ENCODE measurements around the gene RHBDD1.

Gene RHBDD1

GRCh38 chr2:226847090-226847489 lies 11.2 kb downstream of the RHBDD1 start:
- DNase-seq = no peak

DNA sequence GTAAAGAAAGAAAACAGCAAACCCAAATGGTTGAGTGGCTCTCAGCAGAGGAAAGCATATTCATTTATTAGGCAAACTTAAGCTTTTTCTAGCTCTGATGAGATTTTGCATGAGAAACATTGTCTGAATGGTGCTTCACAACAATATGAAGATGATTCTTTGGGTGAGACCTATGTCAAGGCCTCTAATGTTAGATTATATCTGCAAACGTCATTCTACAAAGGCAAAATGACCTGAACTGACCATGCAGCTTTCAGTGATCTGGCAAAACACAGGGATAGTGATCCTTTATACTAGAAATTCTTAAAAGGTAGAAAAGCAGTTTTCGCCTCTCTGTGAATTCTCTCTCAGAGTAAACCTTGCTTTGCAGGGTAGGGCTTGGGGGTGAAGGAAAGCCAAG lies 11.7 kb downstream of the RHBDD1 start:
- no peak for DNase-seq

GRCh38 chr2:226849349-226849748 lies 13.5 kb downstream of the RHBDD1 start:
- DNase-seq = no peak

DNA sequence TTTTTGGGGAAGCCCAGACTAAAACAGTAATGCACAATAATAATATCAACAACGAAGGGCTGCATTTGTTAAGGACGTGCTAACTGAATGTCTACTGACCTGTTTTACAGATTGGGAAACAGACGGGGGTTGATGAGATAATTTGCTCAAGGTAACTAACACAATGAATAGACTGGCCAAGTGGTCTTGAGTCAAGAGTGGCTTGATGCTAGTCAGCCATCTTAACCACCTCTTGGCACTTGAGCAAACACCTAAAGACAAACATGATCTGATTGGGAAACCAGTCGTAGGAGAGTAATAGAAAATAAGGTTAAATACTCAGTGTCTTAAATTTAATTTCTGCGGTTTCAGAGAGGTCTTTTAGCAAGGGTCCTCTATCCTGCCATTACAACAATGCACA lies 14.2 kb downstream of the RHBDD1 start:
- no peak for DNase-seq

DNA sequence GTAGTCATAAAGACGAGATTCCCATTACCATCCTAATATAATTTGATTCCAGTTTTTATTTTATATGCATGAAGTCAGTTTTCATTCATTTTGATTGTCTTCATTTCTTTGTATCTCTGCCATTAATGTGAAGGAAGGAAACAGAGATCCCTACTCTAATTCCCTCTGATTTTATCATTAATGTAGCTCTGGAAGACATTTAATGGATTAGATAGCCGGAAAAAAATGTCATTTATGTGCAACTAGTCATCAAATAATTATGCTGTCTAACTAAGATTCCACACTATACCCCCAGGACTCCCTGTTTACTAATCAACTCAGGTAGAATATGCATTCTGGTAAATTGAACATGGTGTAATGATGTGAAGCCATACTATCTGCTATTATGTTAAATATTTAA lies 19.9 kb downstream of the RHBDD1 start:
- DNase-seq = no peak

GRCh38 chr2:226860087-226860486 lies 24.2 kb downstream of the RHBDD1 start:
- DNase-seq = no peak

GRCh38 chr2:226862623-226863022 lies 26.8 kb downstream of the RHBDD1 start:
- no peak for DNase-seq

DNA sequence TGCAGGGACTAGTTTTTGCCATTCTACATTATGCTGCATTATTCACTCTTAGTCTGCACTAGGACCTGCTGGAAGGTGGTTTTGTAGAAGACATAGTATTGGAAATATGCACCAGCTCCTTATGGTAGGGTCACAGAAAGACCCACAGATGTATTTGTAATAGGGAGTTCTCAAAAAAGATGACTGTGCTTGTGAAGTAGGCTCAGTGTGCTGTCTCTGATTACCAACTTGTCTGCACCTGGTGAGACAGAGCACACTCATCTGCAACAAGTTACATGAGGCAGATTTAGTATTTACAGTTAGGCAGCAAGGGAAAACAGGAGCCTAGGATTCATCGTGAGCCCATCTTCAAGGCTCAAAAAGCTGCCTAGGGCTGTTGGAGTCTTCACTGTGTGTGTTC lies 29.4 kb downstream of the RHBDD1 start:
- DNase-seq = no peak

DNA sequence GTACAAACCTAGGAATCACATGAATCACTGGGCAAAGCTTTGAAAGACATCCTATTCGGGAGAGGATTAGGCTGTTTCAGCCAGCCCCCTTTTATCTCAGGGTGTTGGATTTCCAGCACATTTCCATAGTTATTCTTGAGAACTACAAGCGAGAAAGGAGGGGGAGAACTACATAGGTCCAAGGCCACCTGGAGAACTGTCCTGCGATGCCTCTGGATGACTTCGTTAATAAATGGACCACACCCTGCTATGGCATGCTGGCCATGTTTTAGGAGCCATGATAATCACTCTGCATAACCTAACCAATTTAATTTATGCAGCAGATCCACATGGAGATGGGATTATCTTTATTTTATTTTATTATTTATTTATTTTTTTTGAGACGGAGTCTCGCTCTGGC lies 29.9 kb downstream of the RHBDD1 start:
- no peak for DNase-seq

DNA sequence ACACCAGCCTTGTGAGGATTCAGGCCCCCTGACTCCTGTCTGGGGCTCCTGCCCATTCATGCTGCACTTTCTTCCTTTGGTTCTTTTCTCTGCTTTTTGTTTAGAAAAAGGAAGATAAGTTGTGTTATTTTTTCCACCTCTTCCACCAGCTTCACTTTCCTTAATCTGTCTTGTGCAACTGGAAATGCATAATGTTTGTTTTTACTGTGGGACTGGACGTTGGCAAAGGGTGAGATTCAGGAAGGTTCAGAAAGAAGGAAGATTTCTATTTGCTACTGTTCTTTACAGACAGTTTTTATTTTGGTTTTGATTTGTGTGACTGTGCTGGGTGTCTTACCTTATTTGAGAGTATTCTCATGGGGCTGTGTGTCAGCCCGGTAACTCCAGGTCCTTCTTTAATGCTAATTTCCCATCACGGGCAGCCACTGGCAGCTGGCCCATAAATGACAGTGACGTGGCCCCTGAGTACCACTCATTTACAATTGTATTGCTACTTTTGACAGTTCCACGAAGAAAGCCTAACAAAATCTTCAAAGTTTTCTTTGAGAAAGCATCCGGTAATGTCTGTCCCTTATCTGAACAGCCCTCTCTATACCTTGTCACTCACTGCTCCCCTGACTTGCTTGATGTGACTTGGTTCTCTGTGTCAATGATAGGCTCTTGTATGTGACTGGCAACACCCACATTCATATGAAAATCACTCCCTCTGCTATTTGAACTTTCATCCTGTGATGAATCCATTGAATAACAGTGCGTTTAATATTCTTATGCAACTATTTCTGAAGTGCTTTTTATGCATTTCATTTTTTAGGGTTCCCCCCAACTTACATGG lies 32.7 kb downstream of the RHBDD1 start:
- no peak for DNase-seq

DNA sequence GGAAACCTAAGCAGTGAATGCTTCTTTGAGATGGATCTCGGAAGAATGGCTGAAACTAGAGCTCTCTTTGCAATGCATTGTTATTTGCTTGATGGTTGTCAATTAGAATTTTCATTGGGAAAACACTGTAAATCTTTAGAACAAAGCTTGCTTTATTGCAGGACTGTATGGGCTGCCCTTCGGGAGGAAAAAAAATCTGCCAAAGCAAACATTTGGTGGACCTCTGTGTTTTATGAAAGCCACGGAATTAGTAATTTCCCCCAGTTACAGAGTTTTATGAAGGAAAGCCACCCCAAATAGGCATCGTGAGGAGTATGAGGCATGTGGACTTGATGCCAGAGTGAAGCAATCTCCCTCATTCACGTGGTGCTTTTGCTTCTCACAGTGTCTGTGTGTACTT lies 33.5 kb downstream of the RHBDD1 start:
- no peak for DNase-seq

GRCh38 chr2:226873051-226873620 lies 37.3 kb downstream of the RHBDD1 start:
- DNase-seq = no peak

DNA sequence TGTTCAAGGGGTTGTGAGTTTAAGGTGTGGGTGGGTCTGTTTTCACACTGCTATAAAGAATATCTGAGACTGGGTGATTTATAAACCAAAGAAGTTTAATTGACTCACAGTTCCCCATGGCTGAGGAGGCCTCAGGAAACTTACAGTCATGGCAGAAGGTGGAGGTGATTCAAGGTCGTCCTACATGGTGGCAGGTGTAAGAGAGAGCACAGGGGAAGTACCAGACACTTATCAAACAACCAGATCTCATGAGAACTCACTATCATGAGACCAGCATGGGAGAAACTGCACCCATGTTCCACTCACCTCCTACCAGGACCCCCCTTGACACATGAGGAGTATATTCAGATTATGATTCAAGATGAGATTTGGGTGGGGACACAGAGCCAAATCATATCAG lies 38.0 kb downstream of the RHBDD1 start:
- no peak for DNase-seq

- DNase-seq = no peak
Measured at GRCh38 chr2:226874749-226875148, 38.9 kb downstream of the RHBDD1 start.

DNA sequence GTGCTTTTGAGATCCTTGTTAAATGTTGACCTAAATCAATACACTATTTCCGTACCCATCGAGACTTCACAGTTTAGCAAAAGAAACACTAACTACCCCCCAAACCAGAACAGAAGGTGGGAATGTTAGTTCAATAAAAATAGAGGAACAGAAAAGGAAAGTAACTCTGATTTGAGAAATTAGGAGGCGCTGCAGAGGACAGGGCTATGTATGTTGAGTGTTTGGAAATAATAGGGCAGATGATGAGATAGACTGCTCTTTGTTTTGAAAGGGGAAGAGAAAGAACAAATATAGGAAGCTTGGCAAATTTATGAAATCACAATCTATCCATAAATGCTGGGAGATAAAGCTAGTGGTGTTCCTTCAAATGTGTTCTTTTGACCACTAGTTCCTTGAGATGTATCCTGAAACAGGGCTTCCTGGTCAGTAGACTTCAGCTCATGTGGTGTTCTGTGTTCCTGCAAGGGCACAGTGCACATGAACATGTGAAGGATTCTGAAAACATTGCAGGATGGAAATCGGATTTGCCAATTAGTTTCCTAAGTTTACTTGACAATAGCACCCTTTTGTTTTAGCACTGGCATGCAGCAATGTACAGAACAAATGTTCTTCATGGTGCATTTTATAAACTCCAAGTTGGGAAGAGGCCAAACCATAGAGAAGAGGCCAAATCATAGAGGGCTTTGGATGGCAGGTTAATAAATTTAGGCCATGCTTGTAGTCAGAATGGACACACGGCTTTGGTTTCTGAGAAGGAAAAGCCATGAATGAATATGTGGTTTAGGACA lies 39.8 kb downstream of the RHBDD1 start:
- no peak for DNase-seq

DNA sequence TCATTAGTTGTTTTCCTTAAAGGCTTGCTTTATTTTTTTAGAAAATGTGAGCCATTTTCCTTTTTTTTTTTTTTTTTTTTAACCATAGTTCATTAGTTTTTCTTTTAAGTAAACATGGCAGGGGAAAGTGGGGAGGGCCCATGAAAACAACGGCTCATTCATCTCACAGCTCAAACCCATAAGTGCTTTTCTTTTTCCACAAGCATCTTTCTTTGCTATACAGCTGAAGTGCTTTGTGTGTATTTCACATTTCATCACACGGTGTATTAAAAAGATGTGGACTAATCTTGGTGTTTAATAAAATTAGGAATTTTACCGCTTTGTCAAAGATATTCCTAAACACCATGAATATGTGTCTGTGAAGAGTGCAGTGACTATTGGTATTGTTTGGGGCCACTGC lies 41.6 kb downstream of the RHBDD1 start:
- no peak for DNase-seq

DNA sequence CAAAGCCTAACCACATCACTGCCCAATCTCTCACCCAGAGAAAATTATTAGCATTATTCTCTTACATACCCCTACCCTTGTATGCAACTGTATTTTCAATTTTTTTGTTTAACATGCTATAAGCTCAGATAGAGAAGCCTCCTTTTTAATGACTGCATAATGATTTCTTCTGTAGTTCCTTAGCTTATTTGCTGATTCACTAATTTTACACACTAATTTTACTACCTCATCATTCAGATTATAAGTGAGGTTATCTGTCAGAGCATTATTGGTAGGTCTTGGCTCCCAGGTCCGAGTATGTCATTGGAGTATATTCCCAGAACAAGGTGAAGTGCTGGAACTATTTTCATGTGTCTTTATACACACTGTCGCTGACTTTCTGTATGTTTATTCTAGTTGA lies 45.4 kb downstream of the RHBDD1 start:
- DNase-seq = no peak

- no peak for DNase-seq
Measured at GRCh38 chr2:226882606-226883005, 46.8 kb downstream of the RHBDD1 start.

DNA sequence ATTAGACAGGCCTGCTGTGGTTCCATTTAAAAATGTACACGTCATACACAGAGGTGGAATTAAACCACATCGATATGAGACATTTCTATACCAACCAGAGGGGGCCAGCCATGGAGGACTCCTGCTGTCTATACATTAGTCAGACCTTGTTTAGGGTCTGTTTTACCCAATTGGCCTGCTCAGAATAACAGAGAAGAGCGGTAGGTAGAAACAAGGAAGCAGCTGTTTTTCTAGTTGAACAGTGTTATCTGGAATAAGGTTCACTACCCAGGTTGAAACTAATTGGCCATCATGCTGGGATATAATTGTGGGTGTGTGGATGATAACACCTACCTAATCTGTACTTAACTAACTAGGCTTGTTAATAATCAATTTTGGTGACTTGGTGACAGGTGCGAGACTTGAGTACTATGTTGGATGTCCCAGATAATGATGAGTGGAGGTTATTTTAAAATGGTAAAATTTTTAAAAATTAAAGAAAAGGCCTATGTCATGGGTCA lies 47.5 kb downstream of the RHBDD1 start:
- DNase-seq = peak; percentile 92

DNA sequence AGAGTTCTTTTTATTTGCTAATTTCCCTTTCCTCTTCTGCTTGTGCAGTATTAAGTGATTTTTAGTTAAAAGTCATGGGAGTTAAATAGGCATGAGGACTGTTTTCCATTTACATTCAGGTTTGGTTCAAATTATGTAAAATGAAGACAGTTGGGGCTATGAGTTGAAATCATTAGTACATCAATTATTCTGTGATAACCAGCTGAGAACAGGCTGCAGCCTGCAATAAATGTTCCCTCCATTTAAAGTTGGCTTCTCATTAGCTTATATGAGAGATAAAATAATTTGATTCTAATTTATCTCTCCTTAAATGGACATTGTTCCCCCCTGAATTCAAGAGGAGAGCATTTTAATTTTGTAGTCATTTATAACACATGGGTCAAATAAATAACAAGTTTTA lies 48.3 kb downstream of the RHBDD1 start:
- no peak for DNase-seq

DNA sequence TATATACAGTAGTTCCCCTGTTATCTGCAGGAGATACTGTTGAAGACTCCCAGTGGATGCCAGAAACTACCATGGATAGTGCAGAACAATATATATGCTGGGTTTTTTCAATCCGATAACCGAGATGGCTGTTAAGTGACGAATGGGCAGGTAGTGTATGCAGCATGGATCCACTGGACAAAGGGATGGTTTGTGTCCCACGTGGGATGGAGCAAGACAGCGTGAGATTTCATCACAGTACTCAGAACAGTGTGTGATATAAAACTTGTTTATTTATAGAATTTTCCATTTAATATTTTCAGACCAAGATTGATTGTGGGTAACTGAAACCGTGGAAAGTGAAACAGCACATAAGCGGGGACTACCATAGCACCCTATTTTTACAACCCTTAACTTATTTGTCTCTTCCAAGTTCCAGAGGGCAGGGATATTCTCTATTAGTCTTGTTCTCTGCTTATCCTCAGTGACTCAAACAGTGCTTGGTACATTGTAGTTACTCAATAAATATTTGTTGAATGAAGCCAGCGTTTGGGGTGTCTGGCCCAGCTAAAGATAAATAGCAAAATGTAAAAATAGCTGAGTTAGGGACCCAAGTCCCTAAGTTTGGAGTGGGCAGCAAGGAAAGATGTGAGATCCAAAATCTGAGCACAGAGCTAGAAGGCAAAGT lies 50.0 kb downstream of the RHBDD1 start:
- no peak for DNase-seq

DNA sequence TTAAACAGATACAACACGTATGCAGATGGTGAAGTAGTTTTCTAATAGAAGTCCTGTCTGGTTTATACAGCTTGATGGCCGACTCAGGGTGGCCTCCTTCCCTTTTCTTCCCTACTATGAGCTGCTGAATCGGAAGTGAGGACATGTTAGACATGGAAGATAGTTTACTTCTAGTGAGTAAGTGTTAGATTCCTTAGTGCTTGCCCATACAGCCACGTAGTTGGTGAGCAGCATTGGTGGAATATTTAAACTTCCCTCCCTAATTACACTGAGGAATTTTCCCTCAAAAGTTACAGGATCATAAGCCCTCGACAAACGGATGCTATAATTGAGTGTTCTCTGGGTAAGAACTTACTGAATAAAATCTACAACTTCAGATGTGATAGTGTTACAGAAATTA lies 52.1 kb downstream of the RHBDD1 start:
- DNase-seq = no peak

DNA sequence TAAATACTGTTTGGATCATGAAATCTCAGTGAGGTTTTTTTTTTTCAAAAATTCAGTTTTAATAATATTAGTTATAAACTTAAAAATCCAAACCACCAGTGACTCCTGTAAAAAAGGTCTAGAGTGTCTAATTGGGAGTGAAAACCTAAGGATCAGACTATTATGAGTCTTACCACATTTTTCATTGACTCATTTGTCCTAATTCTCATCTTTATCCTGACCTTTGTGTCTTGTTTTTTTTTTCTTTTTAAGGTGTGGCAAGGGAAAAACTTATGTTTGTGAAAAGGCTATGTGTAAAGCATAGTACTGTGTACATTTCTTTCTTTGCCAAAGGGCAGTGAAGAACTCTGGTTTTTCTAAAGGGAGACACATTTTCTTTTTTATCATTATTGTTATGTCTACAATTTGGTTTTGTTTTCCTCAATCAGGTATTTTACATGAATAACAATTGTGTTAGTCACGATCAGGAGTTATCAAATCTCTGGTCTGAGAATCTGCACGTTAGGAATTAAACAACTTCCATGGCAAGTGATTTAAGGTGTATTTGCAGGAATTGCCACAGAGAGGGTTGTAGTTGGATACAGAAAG lies 52.6 kb downstream of the RHBDD1 start:
- DNase-seq = no peak

All from NCI-H146 (cell line).